CD14-positive monocyte (primary cell): ENCODE results near the gene ADAMTS13. TPM values are rescaled to one million over a fixed set of nuclear protein-coding genes. Genes with fewer than 3 reads are reported as not detected.
"Not testable (repeated sequence)": the region's sequence is repeated elsewhere in the genome, so short reads cannot be mapped to it uniquely, and the experiment has no call there.

Experiments
- DNase-seq, 3 donors: peaks; one replicate each; pipeline ENCODE4 v3.0.0-alpha.2; 2011 to 2022
- H2AFZ ChIP-seq: 2 replicates; pipeline ENCODE4 v1.6.0; 2012; ENCODE audit warnings: mild to moderate bottlenecking, low read depth, low read length, inconsistent platforms; ENCODE audit not compliant: insufficient read depth, poor library complexity, severe bottlenecking
- H3K27ac ChIP-seq, 2 donors: 1 replicate in 1 of 2; 2 replicates in 1 of 2; pipeline ENCODE4 v1.5.1; 2012 to 2013; ENCODE audit warnings: low read length in 2 of 2, control low read depth in 1 of 2, inconsistent platforms in 1 of 2, low read depth in 1 of 2, mild to moderate bottlenecking in 1 of 2
- H3K27me3 ChIP-seq, 2 donors: one replicate each; pipeline versions ENCODE4 v1.6.0 to v1.6.1; 2011 to 2013; ENCODE audit warnings: low read length in 2 of 2; ENCODE audit not compliant: control insufficient read depth in 2 of 2, insufficient read depth in 2 of 2
- H3K36me3 ChIP-seq, 2 donors: replicated peaks in 1 of 2; 1 replicate in 1 of 2; 2 replicates in 1 of 2; pipeline versions ENCODE4 v1.5.1 to v1.6.1; 2012 to 2013; ENCODE audit warnings: low read length in 2 of 2, control low read depth in 1 of 2, inconsistent platforms in 1 of 2, mild to moderate bottlenecking in 1 of 2; ENCODE audit not compliant: insufficient read depth in 2 of 2, control insufficient read depth in 1 of 2
- H3K4me1 ChIP-seq, 2 donors: 1 replicate in 1 of 2; 2 replicates in 1 of 2; pipeline versions ENCODE4 v1.5.1 to v1.6.1; 2012 to 2013; ENCODE audit warnings: low read length in 2 of 2, control low read depth in 1 of 2, inconsistent platforms in 1 of 2, mild to moderate bottlenecking in 1 of 2, moderate library complexity in 1 of 2; ENCODE audit not compliant: insufficient read depth in 2 of 2, control insufficient read depth in 1 of 2
- H3K4me2 ChIP-seq: replicated peaks from 2 replicates; pipeline ENCODE3; 2012; ENCODE audit warnings: low read length, moderate library complexity, mild to moderate bottlenecking; ENCODE audit not compliant: poor library complexity, severe bottlenecking; ENCODE audit errors: extremely low read depth
- H3K4me3 ChIP-seq, 3 experiments: fragments of 200-600 bp in 1 of 3; sonication (generic) in 1 of 3; replicated peaks in 1 of 3; 1 replicate in 2 of 3; 2 replicates in 1 of 3; pipeline ENCODE4 v1.5.1; 2011 to 2013; ENCODE audit warnings: low read length in 3 of 3, mild to moderate bottlenecking in 3 of 3, control low read depth in 2 of 3, low read depth in 2 of 3, inconsistent platforms in 1 of 3, moderate library complexity in 1 of 3
- H3K79me2 ChIP-seq: 2 replicates; pipeline ENCODE4 v1.6.0; 2012; ENCODE audit warnings: mild to moderate bottlenecking, control low read depth, inconsistent platforms, low read length, moderate library complexity; ENCODE audit not compliant: insufficient read depth
- H3K9ac ChIP-seq: 2 replicates; pipeline ENCODE4 v1.6.0; 2017; ENCODE audit warnings: low read length, mild to moderate bottlenecking; ENCODE audit not compliant: insufficient read depth, poor library complexity, severe bottlenecking
- H3K9me3 ChIP-seq, 2 donors: replicated peaks in 1 of 2; 1 replicate in 1 of 2; 2 replicates in 1 of 2; pipeline versions ENCODE4 v1.5.1 to v1.6.1; 2012 to 2013; ENCODE audit warnings: low read length in 2 of 2, control low read depth in 1 of 2; ENCODE audit not compliant: control insufficient read depth in 1 of 2, insufficient read depth in 1 of 2
- H4K20me1 ChIP-seq: 2 replicates; pipeline ENCODE4 v1.6.0; 2012; ENCODE audit warnings: mild to moderate bottlenecking, low read length, control low read depth, moderate library complexity; ENCODE audit not compliant: insufficient read depth
- H3K27ac Mint-ChIP-seq, 7 donors: one replicate each; pipeline ENCODE4 v1.8.0; 2020; ENCODE audit warnings: mild to moderate bottlenecking in 7 of 7, mixed read lengths in 7 of 7, moderate library complexity in 6 of 7, inconsistent platforms in 2 of 7
- H3K27me3 Mint-ChIP-seq, 3 donors: one replicate each; pipeline ENCODE4 v1.8.0; 2021 to 2022; ENCODE audit warnings: low read depth in 3 of 3, mild to moderate bottlenecking in 3 of 3, mixed read lengths in 3 of 3, moderate library complexity in 3 of 3, inconsistent platforms in 1 of 3
- H3K36me3 Mint-ChIP-seq, 2 donors: one replicate each; pipeline ENCODE4 v1.8.0; 2020; ENCODE audit warnings: mixed read lengths in 2 of 2, inconsistent platforms in 1 of 2, mild to moderate bottlenecking in 1 of 2
- H3K4me1 Mint-ChIP-seq: one replicate; pipeline ENCODE4 v1.8.0; 2020; ENCODE audit warnings: mild to moderate bottlenecking, mixed read lengths
- H3K4me3 Mint-ChIP-seq, 2 donors: one replicate each; pipeline ENCODE4 v1.8.0; 2020; ENCODE audit warnings: mild to moderate bottlenecking in 2 of 2, mixed read lengths in 2 of 2, moderate library complexity in 1 of 2
- H3K9me3 Mint-ChIP-seq, 7 donors: one replicate each; pipeline ENCODE4 v1.8.0; 2020 to 2022; ENCODE audit warnings: mixed read lengths in 7 of 7, mild to moderate bottlenecking in 6 of 7, moderate library complexity in 6 of 7, inconsistent platforms in 2 of 7
- CTCF ChIP-seq: fragments of 200-600 bp; IDR thresholded peaks from one replicate; pipeline ENCODE4 v1.8.0; 2022; ENCODE audit warnings: antibody characterized with exemption, mild to moderate bottlenecking
- WGBS: methylation state at CpG from one replicate; pipeline ENCODE4 v1.1.5; 2013; ENCODE audit warnings: missing lambda C conversion rate; ENCODE audit not compliant: insufficient coverage; 5-methylcytosine and 5-hydroxymethylcytosine counted together
- intact Hi-C, 2 donors: fragments of 100-400 bp; cut with micrococcal nuclease; formaldehyde crosslinking; loops; one replicate each; pipeline versions ENCODE4 v1.15.0 to v1.15.1; 2023
- polyA plus RNA-seq, 3 donors: library from polyadenylated mRNA; depleted of rRNA in 1 of 3; unstranded in 2 of 3; stranded (reverse) in 1 of 3; fragments of 300-500 nt in 2 of 3; fragments of >200 nt in 1 of 3; fragmentation: Illumina TruSeq in 2 of 3; gene quantifications; 1 replicate in 2 of 3; 2 replicates in 1 of 3; pipeline ENCODE4 v1.2.3, GENCODE V29; 2012 to 2021

Gene ADAMTS13
- polyA plus RNA-seq, 3 donors = 0.77 TPM; not detected in 2

- Mint-ChIP-seq H3K4me1 (no peaks in the 10 kb centered on the region), H3K27ac (peak overlapping the region in 1 of 7 donors; percentile 53), H3K27me3 (peaks cover 4 to 19% (median 7%) of the 10 kb centered on the region in 3 donors), H3K36me3 (no peaks in the 10 kb centered on the region), H3K9me3 (peaks cover 0 to 3% (median 0%) of the 10 kb centered on the region in 7 donors), H3K4me3 (no peak overlapping the region)
- Histone ChIP-seq H3K4me3 (no peak overlapping the region), H3K9ac (no peak overlapping the region), H3K9me3 (no peaks in the 10 kb centered on the region), H3K4me2 (no peak overlapping the region), H2AFZ (no peak overlapping the region), H3K4me1 (no peaks in the 10 kb centered on the region), H3K36me3 (no peaks in the 10 kb centered on the region), H3K79me2 (no peaks in the 10 kb centered on the region), H3K27ac (no peak overlapping the region), H4K20me1 (no peaks in the 10 kb centered on the region), H3K27me3 (no peaks in the 10 kb centered on the region)
- intact Hi-C loops = no loop called here
- 88% methylated on average over 5 of the region's 7 CpGs for WGBS
- TF ChIP-seq CTCF = no peak
- DNase-seq = no peak
Measured at GRCh38 chr9:133390713-133391112, 31.5 kb upstream of the ADAMTS13 start.

- peaks cover 4 to 19% (median 9%) of the 10 kb centered on the region in 3 donors for H3K27me3 Mint-ChIP-seq
- H3K4me1 ChIP-seq, DNase-seq, H3K4me3 Mint-ChIP-seq, H2AFZ ChIP-seq, H3K36me3 ChIP-seq, H3K4me2 ChIP-seq, H3K27ac Mint-ChIP-seq, H3K9ac ChIP-seq, H3K4me3 ChIP-seq, H3K4me1 Mint-ChIP-seq, H4K20me1 ChIP-seq, H3K79me2 ChIP-seq, H3K27ac ChIP-seq, H3K9me3 Mint-ChIP-seq, H3K36me3 Mint-ChIP-seq, intact Hi-C loops, H3K27me3 ChIP-seq, H3K9me3 ChIP-seq: not testable (repeated sequence)
- no CpG with 5 or more reads among the region's 4 CpGs for WGBS
Measured at GRCh38 chr9:133391449-133391848, 30.7 kb upstream of the ADAMTS13 start.

GRCh38 chr9:133392308-133392707, 29.9 kb upstream of the ADAMTS13 start:
- H3K27me3 ChIP-seq, H2AFZ ChIP-seq, H4K20me1 ChIP-seq, H3K4me3 ChIP-seq, H3K9ac ChIP-seq, DNase-seq, H3K36me3 Mint-ChIP-seq, H3K9me3 ChIP-seq, H3K4me1 Mint-ChIP-seq, H3K9me3 Mint-ChIP-seq, H3K4me3 Mint-ChIP-seq, intact Hi-C loops, H3K4me1 ChIP-seq, H3K79me2 ChIP-seq, H3K27ac Mint-ChIP-seq, H3K36me3 ChIP-seq, H3K27ac ChIP-seq, H3K4me2 ChIP-seq: not testable (repeated sequence)
- peaks cover 4 to 16% (median 7%) of the 10 kb centered on the region in 3 donors for H3K27me3 Mint-ChIP-seq
- WGBS = 90% methylated on average over 3 of the region's 3 CpGs
